Stimulated activated CD8-positive, alpha-beta memory T cell treated with anti-CD3 and anti-CD28 coated beads, Interleukin-2, amount 100 ng/mL, for 48 hours (primary cell): ENCODE data around the gene DSCAML1.

Experiments used
- DNase-seq, 2 donors: peaks; one replicate each; pipeline ENCODE4 v3.0.0-alpha.2; 2020; ENCODE audit warnings: low read depth in 2 of 2

DSCAML1 gene, protein sequence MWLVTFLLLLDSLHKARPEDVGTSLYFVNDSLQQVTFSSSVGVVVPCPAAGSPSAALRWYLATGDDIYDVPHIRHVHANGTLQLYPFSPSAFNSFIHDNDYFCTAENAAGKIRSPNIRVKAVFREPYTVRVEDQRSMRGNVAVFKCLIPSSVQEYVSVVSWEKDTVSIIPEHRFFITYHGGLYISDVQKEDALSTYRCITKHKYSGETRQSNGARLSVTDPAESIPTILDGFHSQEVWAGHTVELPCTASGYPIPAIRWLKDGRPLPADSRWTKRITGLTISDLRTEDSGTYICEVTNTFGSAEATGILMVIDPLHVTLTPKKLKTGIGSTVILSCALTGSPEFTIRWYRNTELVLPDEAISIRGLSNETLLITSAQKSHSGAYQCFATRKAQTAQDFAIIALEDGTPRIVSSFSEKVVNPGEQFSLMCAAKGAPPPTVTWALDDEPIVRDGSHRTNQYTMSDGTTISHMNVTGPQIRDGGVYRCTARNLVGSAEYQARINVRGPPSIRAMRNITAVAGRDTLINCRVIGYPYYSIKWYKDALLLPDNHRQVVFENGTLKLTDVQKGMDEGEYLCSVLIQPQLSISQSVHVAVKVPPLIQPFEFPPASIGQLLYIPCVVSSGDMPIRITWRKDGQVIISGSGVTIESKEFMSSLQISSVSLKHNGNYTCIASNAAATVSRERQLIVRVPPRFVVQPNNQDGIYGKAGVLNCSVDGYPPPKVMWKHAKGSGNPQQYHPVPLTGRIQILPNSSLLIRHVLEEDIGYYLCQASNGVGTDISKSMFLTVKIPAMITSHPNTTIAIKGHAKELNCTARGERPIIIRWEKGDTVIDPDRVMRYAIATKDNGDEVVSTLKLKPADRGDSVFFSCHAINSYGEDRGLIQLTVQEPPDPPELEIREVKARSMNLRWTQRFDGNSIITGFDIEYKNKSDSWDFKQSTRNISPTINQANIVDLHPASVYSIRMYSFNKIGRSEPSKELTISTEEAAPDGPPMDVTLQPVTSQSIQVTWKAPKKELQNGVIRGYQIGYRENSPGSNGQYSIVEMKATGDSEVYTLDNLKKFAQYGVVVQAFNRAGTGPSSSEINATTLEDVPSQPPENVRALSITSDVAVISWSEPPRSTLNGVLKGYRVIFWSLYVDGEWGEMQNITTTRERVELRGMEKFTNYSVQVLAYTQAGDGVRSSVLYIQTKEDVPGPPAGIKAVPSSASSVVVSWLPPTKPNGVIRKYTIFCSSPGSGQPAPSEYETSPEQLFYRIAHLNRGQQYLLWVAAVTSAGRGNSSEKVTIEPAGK (N-terminal part only)

DNA sequence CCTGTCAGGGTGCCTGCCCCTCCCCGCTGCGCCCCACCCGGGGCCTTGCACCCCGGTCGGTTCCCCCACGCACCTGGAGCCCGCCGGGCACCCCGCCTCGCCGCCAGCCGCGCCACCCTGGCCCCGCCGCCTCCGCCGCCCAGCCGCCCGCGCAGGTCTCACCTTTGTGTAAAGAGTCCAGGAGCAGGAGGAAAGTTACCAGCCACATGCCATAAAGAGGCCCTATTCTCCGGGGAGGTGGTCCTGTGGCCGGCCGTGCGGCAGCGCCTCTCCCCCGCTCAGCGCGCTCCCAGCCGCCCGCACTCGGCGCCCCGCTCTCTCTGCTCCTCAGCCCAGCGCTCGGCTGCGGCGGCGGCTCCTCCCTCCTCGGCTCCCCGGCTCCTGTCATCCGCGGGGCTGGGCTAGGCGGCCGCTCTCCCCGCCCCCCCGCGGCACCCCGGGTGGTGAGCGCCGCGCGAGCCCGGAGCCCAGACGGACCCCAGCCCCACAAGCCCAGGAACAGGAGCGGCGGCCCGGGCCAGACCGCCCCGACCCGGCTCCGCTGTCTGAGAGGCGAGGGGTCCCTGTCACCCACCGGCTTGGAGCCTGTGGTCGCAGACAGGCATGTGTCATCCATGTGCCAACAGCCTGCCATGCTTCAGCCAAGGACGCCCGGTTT is at the start of gene DSCAML1:
TSS of gene DSCAML1 (minus strand) at position 345 of the 658 bp plus-strand sequence. CDS start at position 208, 137 bp downstream.
- no peak for DNase-seq

DNA sequence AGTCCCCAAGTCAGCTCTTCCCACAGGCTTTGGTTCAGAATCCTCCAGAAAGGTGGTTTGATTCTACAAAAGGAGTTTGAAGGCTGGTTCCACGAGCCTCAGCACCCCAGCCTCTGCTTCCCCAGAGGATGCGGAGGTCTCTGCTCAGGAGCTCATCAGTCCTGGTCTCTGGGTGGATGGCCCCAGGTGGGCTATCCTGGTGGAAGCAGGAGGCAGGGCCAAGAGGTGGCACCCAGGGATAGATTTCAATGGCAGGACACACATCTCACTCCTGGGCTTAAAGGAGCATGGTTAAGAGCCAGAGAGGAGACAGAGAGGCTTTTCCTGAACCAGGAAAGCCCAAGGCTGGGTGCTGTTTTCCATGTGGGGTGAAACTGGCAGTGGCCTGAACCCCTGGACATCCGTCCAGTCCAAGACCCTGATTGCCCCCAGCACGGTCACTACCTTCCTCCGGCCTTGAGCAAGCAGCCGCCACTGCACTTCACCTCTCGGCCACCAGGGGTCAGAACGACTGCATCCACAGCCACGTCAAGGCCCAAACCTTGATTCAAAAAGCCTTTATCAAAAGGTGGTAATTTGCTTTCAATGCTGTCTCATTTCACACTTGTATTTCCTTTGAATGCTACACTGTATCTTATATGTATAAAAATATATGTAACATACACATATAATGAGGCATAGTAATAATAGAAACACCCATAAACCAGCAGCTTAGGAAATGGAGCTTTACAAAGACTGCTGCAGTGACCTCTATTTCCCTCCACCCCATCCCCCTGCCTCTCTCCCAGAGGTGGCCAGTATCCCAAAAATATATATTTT is 46.9 kb upstream of the DSCAML1 start:
- DNase-seq = peak; percentile 72 to 80

DNA sequence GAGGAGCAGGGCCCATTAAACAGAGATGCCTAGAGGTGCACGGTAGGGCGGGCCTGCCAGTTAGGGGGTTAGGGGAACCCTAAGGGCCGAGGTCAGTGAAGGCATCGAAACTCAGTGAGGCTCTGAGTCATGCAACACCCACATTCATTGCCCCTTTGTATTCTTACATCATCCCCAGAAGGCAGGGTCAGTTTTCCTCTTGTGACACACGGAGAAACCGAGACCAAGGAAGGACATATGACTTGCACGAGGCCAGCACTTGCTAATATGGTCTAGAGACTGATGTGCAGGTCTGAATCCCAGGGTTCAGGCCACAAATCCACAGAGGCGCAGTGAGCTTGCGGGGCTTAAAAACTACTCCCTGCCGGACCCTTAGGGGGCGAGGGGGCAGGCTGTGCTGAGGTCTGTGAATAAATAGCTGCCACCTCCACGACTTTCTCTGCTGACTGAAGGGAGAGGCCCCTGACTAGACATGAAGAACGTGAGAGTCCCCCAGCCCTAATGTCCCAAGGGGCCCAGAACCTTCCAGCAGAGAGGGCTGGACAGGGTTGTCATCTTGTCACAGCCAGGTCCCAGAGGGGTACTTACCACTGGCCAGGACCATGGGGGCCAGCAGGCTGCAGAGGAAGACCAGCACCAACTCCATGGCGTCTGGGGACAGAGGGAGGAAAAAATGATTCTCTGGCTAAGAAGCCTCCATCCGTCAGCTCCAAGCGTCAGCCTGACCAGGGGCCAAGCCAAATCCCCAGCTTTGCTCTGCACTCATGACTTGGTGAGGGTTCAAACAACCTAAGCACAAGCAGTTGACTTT is 45.3 kb upstream of the DSCAML1 start:
- no peak for DNase-seq

DNA sequence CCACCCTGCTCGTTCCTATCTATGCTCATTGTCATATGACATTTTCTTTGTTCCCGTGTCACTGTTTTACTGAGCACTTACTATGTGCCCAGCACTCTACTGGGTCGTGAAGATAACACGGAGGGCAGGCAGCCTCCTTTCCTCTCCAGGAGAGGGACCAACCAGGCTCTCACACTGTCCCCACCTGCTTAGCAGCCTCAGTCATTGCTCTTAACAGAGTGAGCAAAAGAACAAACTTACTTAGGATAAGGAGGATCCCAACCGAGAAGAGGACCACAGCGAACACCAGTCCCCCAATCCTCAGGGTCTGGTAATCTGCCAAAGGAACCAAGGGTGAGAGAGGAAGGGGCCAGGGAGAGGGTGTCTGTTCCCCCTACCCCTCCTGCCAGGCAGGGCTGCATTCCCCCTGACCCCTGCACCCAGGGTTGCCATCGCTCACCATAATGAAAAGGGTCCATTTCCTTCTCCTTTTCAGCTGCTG is 44.6 kb upstream of the DSCAML1 start:
- DNase-seq = no peak

DNA sequence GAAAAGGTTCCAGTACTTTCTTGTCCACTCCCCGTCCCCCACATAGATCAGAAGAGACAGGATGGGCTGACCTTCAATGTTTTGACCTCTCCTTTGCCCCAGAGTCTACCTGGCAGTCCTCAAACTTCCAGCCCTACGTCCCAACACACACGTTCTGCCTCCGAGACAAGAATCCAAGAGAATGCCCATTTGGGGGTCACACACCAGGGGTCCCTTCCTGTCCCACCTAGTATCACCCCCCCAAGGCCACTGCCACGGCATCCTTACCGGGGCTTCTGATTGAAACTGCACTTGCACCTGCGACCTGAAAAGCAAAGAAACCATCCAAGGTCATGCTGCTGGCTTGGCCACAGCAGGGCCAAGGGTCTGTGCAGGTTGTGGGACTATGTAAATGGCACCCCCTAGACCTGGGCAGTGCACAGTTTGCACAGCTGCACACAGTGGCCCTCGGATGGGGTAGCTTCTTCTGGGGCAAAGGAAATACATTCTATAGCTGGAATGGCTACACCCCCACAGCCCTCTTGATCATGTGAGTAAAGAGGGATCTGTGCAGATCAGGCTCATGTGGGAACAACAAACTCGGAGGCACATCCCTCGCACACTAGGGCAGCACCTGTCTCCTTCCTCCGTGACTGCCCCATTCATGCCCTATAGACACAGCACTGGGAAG is 44.0 kb upstream of the DSCAML1 start:
- DNase-seq = no peak

DNA sequence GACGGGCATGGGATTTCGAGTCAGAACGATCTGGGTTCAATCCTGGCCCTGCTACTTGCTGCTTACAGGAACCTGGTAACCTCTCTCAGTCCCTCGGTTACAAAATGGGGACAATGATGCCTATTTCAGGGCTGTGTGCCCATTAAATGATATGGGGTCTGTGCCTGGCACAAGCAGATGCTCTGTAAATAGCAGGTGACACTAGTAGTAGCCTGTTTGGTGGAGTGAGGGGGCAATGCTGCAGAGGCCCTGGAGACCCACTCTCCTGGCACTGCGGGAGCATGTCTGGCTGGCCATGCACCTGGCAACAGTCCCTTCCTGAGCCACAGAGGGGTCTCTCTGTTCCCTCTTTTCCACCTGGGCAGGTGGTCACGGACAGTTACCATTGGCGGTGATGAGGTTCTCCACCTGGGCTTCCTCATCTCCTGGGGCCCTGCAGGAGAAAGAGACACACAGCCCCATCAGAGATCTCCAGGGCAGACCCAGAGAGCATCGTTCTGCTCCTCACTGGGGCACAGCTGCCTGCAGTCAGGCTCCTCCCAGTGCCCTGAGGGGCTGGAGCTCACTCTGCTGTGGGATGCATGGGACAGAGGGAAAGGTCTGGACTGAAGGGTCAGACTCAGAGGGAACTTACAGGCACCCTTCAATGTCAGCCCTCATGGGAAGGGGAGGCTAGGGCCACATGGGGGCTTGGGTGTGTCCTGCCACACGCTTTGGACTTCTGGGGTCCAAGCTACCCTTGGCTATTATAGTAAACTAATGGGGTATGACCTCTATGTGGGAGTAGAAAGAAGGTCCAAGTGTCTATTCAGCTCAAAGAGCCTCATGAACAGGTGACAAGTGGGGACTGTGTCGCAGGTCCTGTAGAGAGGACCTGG is 43.2 kb upstream of the DSCAML1 start:
- DNase-seq = no peak

DNA sequence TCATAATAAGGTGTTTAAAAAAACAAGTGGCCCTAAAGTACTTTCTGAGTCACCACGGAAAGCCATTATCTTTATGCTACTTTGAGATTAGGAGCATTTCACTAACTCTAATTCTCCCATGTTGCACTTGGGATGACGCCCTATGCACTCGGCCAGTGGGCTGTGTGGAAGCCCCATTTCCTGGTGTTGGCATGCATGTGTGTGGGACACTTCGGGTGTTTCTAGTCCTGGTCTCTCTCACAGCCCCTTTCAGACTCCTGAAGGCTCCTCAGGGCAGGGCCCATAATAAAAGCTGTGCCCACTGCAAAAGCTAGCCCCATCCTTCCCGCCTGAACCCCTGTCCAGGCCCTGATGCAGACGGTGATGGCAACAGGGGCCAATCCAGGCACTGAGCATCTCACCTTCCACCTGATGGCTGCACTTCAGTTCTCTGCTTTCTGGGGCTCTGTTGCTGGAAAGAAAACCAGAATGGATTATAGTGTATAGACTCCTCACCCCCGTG is 42.4 kb upstream of the DSCAML1 start:
- no peak for DNase-seq

DNA sequence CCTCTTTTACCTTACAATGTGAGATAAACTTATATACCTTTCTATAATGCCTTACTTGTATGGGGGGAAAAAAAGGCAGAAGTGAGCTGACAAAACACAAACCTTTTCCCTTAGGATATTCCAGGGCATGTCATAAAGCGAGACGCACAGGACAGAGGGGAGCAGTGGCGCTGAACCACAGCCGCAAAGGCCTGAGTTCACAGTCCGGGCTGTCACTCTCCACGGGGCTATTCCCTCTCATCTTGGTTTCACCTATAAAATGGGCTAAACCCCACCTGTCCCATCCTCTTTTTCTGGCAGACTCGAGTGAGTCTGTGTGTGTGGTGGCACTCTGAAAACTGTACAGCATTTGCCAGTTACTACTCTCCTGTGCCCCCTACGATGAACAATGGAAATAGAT is 41.9 kb upstream of the DSCAML1 start:
- no peak for DNase-seq

DNA sequence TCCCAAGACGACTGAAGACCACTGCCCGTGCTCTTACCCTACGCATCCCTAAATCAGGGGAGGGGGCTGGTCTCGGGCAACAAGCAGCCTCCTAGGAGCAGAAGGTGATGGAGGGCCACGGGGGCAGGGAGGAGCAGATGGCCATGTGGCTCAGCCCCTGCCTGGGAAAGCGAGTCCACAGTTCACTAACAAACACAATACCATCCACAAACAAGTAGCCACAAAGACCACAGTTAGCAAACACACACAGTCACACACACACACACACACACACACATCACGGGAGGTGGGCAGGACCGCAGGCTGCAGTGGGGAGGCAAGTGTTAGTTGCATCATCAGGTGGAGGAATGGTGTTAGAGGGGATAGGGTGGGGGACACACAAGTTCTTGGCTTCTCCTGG is 40.8 kb upstream of the DSCAML1 start:
- no peak for DNase-seq

DNA sequence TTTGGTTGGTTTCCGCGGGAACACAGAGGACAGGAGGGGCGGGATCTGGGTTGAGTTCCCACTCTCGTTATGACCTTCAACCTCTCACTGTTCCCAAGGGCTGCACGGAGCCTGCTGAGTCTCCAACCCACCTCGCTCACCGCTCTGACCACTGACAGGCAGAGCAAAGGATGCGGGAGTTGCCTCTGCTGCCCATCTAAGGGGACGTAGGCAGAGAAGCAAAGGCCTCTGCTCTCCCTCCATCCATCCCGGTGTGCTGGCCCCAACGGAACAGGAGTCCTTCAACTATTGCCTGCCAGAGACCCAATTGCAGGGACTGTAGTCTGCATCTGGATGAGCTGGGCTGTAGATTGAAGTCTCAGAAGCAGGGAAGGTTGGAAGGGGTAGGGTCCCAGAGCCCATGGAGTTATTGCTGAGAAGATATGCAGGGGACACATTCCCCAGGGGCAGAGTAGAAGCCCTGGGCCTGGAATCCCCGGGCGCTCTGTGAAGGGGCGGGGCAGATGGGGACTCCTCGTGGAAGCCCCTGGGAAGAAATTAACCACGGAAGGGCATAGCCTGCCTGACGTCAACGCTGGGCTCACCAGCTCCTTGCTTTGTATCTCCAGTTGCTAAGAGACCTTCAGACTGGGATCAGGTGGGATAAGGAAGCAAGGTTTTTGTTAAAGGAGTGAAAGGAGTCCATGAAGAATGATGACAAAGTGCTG is 40.2 kb upstream of the DSCAML1 start:
- no peak for DNase-seq

DNA sequence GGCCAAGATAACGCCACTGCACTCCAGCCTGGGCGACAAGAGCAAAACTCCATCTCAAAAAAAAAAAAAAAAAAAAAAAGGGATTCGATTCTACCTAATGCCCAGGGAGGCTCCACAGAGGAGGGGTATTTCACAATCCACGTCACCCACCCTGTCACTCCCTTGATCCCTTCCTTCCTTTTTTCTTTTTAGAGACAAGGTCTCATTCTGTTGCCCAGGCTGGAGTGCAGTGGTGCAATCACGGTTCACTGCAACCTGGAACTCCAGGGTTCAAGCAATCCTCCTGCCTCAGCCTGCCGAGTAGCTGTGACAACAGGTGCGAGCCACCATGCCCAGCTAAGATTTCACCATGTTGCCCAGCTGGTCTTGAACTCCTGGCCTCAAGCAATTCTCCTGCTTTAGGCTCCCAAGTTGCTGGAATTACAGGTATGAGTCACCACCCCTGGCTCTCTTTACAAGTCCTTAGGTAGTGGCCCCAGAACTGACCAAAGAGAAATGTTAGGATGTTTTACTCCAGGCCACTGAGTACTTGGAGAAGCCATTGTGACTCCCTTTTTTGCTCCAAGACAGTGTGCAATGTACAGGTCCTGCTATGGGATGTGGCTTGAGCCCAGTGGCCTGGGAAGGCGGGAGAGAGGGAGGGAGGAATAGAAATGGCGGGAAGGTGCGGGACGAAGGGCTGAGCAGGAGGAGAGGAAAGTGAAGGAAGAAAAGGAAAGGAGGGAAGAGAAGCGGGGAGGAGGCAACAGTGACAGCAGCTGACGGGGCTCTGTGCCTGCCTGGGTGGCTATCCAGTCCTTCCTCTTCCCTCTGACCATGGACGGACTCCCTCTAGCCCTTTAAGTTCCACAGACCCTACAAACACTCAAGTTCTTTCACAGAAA is 39.3 kb upstream of the DSCAML1 start:
- no peak for DNase-seq

DNA sequence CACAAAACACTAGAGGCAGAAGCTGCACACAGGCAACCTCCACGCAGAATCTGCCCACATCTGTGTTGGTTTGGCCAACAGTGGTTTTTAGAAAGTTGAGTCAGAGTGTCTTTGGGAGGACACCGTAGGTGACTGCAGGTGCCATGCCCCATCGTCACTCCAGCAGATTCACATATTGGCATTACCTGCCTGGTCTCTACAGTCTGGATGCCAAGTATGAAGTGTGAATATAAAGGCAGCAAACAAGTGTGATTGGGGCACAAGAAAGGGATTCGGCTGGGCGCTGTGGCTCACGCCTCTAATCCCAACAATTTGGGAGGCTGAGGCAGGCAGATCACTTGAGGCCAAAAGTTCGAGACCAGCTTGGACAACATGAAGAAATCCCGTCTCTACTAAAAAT is 38.6 kb upstream of the DSCAML1 start:
- DNase-seq = no peak

DNA sequence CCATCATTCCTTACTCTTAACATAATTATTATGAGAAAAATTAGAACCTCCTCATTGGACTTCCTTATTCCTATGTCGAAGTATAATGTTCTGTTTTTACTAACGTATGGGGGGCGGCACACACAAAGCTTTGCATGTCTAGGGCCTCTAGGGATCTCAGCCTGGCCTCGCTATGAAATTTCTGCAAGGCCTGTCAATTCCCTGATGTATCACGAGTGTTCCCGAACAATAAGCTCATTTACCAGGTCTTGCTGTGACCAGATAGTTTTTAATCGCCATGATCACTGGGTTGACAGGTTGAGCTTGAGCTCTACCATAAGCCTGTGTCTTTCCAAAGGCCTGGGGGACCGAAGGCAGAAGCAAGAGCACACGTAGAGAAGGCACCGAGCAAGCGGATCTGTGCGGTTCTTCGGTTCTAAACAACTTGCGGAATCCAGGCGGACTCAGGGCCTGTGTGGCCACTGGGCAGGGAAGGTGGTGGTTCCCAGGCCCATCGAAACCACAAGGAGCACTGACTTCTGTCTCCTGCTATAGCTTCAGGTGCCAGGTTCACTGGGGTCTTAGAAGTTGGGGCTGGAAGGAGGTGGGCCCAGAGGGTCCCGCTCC is 37.9 kb upstream of the DSCAML1 start:
- DNase-seq = no peak

DNA sequence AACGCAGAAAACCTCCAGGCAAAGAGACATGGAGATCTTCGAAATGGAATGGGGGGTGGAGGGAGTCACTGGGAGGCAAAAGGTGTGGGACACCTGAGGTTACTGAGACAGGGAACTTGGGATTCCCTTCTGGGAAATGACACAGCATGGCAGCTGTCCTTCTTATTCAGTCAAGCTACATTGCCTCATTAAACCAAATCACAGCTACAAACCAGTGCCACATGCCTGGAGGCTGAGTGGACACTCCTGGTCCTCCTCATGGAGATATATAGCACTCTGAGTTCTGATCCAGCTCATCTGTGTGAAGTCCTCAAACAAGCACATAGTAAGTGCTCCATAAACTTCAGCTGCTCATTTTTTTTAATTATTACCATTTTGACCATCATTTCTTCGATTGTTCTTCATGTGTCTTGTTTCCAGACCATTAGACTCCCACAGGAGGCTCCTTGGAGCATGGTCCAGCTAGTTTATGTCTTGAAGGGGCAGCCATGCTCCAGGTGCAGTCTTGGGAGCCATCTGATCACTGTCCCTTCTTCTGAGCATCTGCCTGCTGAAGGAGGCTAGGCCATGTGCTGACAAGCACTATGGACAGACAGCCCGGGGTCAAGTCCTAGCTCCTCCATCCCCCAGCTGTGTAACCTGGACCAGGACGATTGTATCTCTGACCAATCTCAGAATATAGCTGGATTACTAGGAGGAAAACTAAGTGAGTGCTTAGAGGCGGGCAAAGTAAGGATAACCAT is 37.2 kb upstream of the DSCAML1 start:
- DNase-seq = no peak

DNA sequence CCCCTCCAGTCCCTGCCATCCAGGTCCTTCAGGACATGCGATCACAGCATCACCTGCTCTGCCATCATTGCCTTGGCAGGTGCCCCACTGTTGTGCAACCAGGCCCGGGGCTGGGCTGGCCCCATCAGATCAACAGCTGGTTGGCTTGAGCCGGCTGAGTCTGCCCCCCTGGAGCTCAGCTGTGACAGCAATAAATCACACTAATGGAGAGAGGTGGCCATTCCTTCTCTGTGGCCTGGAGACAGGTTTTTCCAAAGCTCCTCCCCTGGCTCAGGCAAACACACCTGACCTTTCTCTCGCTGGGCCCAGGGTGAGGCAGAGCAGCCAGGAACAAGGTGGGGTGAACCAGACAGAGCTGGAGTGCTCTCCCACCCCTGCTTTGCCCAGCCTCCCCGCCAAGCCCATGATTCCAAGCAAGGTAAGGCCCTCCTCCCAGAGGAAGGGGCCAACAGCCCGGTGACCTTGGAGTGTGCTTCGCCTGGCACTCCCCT is 36.4 kb upstream of the DSCAML1 start:
- DNase-seq = no peak
